Neutrophil (primary cell): Measurements from ENCODE around the gene NANOS3.

ENCODE experiments used
- H3K27ac ChIP-seq: fragments of 200-600 bp; sonication (generic); 2 replicates; pipeline ENCODE4 v1.5.1; 2016; ENCODE audit warnings: mild to moderate bottlenecking, moderate library complexity
- H3K27me3 ChIP-seq: fragments of 200-600 bp; sonication (generic); 2 replicates; pipeline ENCODE4 v1.6.0; 2016; ENCODE audit warnings: mild to moderate bottlenecking
- H3K36me3 ChIP-seq: fragments of 200-600 bp; sonication (generic); 2 replicates; pipeline ENCODE4 v1.5.1; 2017
- H3K4me1 ChIP-seq, 2 experiments: fragments of 200-600 bp in 1 of 2; sonication (generic) in 1 of 2; 1 replicate in 1 of 2; 2 replicates in 1 of 2; pipeline versions ENCODE4 v1.5.1 to v1.6.1; 2013 to 2016; ENCODE audit warnings: low read depth in 1 of 2, low read length in 1 of 2, mild to moderate bottlenecking in 1 of 2, moderate library complexity in 1 of 2; ENCODE audit not compliant: control insufficient read depth in 1 of 2, insufficient read depth in 1 of 2
- H3K4me3 ChIP-seq, 2 experiments: fragments of 200-600 bp in 1 of 2; sonication (generic) in 1 of 2; 1 replicate in 1 of 2; 2 replicates in 1 of 2; pipeline ENCODE4 v1.5.1; 2013 to 2016; ENCODE audit warnings: low read depth in 1 of 2, low read length in 1 of 2, mild to moderate bottlenecking in 1 of 2, moderate library complexity in 1 of 2
- H3K9me3 ChIP-seq: fragments of 200-600 bp; sonication (generic); 2 replicates; pipeline ENCODE4 v1.5.1; 2016
- TF ChIP-seq, protein P1 (sequence below): fragments of 200-600 bp; sonication (generic); IDR thresholded peaks from 2 replicates; pipeline ENCODE4 v1.5.1; 2016; ENCODE audit warnings: antibody characterized with exemption

Gene NANOS3

DNA sequence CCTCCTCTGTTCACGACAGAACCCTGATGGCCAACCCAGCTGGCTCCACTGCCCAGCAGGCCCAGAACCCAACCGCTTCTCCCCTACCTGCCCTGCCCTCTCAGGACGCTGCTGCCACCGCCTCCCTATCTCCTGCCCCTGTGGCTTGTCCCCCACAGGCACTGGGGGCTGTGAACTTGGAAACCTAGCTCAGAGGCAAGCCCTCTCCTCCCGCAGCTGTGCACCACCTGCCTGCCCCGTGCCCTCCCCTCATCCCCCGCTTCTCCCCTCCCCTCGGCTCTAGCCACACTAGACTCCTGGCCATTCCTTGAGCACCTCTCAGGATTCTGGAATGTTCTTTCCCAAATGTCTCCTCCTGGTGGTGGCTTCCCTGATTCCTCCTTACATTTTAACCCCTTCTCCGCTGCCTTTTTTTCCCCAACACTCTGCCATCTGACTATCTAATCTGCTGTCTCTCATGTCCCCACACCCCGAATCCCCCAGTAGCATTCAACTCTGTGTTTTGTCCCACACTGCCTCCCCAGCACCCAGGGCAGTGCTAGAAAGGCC, 6.7 kb downstream of the NANOS3 start:
- Histone ChIP-seq H3K4me3 (no peak overlapping the region), H3K4me1 (peaks cover 35 to 36% of the 10 kb centered on the region in 2 experiments), H3K27ac (no peak overlapping the region), H3K27me3 (peaks cover 20% of the 10 kb centered on the region), H3K9me3 (no peaks in the 10 kb centered on the region), H3K36me3 (no peaks in the 10 kb centered on the region)
- TF ChIP-seq, protein P1, sequence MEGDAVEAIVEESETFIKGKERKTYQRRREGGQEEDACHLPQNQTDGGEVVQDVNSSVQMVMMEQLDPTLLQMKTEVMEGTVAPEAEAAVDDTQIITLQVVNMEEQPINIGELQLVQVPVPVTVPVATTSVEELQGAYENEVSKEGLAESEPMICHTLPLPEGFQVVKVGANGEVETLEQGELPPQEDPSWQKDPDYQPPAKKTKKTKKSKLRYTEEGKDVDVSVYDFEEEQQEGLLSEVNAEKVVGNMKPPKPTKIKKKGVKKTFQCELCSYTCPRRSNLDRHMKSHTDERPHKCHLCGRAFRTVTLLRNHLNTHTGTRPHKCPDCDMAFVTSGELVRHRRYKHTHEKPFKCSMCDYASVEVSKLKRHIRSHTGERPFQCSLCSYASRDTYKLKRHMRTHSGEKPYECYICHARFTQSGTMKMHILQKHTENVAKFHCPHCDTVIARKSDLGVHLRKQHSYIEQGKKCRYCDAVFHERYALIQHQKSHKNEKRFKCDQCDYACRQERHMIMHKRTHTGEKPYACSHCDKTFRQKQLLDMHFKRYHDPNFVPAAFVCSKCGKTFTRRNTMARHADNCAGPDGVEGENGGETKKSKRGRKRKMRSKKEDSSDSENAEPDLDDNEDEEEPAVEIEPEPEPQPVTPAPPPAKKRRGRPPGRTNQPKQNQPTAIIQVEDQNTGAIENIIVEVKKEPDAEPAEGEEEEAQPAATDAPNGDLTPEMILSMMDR: no peak

DNA sequence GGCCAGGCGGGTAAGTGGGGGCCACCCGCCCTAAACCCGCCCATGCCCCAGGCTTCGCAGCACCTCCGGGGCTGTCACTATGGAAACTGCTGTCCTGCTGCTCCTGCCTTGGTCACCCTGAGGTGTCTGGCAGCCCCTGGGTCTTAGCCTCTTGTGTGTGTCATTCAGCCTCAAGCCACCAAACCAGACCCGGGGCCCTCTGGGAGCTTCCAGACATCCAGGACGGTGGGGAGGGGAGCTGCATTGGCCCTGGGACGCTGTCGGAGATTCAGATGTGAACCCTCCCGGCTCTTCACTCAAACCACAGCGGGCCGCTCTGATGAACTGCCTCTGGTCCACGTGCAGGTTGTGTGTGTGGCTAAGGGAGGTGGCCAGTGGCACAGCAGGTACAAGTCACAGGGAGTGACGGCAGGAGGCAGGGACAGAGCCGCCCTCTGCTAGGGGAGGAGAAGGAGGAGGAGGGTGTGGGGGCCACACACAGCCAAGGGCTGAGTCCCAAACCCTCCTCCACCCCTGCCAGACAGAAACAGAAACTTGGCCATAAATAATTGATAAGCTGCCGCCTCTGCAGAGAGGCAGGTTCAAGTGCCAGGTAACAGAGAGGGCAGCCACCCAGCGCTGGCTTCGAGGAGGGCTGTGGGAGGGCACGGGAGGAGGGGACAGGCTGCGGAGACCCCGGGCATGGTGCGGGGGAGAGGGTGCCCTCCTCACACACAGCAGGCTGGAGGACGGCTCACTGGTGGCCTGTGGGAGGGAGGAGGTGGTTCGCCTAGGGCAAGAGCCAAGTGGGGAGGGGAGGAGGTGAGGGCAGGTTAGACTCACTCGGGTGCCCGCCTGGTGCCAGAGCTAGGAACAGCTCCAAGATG, 8.0 kb downstream of the NANOS3 start:
- TF ChIP-seq, protein P1: no peak
- H3K36me3 ChIP-seq: no peaks in the 10 kb centered on the region

DNA sequence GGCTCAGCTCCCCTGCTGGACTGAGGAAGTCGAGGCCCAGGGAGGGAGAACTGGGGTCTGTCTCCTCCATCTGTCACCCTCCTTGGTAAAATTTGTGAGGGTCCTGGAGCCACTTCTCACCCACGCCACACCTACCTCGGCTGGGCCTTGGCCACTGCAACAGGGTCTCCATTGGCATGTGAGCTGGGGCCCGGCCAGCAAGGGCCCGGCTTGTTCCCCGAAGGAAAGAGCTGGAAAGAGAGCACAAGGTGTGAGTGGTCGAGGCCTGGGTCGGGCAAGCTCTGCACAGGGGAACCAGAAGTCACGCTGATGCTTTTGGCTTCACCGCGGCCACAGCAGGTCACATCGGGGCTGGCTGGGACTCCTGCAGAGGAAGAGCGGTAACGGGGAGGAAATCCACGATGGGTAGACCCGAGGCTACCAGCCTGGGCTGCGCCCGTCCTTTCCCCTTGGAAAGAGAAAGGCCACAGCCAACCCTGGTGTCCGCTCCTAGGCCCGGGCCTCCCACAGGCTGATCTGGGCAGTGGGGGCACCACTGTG, 9.0 kb downstream of the NANOS3 start:
- no peak overlapping the region for H3K4me3 ChIP-seq
- peaks cover 19 to 20% of the 10 kb centered on the region in 2 experiments for H3K4me1 ChIP-seq
- TF ChIP-seq, protein P1: no peak
- H3K27ac ChIP-seq: no peak overlapping the region
- no peaks in the 10 kb centered on the region for H3K9me3 ChIP-seq
- H3K36me3 ChIP-seq: no peaks in the 10 kb centered on the region
- H3K27me3 ChIP-seq: peaks cover 19% of the 10 kb centered on the region

More for the DNA sequence above, 8.0 kb downstream of the NANOS3 start:
- H3K27ac ChIP-seq: no peak overlapping the region
- no peaks in the 10 kb centered on the region for H3K9me3 ChIP-seq
- peaks cover 29% of the 10 kb centered on the region in 2 experiments for H3K4me1 ChIP-seq
- no peak overlapping the region for H3K4me3 ChIP-seq
- H3K27me3 ChIP-seq: peaks cover 20% of the 10 kb centered on the region

DNA sequence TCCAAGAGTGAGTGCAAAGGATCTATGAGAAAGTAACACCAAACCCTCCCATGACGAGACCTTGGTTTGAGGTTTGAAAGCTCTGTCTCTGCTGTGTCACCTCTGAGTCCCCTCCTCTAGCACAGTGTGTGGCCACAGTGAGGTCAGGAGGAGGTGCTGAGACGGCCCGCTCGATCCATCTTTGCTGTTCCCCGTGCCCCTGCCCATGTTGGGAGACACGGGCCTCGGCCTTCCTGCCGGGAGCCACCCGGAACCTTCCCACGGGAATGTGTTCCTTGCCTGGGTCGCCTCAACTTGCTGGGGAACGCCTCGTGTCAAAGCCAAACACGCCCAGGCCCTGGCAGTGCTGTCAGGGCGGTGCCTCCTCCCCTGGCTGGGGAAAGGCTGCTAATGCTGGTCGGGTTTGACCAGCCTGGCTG, 10.1 kb downstream of the NANOS3 start:
- no peaks in the 10 kb centered on the region for H3K9me3 ChIP-seq
- H3K4me3 ChIP-seq: no peak overlapping the region
- no peak overlapping the region for H3K27ac ChIP-seq
- H3K27me3 ChIP-seq: peaks cover 14% of the 10 kb centered on the region
- H3K36me3 ChIP-seq: no peaks in the 10 kb centered on the region
- H3K4me1 ChIP-seq: peaks cover 8% of the 10 kb centered on the region in 2 experiments
- TF ChIP-seq, protein P1: no peak

DNA sequence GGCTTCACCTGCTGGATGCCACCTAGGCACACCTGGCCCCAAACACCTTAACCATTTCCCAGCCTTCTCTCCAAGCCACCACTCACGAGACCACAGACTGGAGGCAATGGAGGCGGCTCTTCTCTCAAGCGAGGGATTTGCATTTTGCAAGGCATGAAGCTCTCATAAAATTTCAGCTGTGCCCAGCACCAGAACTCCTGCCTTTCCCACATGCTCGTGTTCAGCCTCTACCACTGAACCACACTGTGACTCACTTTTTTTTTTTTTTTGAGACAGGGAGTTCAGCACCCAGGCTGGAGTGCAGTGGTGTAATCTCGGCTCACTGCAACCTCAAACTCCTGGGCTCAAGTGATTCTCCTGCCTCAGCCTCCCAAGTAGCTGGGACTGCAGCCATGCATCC, 10.6 kb downstream of the NANOS3 start:
- Histone ChIP-seq H3K4me3 (no peak overlapping the region), H3K27ac (no peak overlapping the region), H3K27me3 (peaks cover 14% of the 10 kb centered on the region), H3K36me3 (no peaks in the 10 kb centered on the region), H3K9me3 (no peaks in the 10 kb centered on the region), H3K4me1 (peaks cover 3% of the 10 kb centered on the region in 2 experiments)
- TF ChIP-seq, protein P1: no peak
